AG10803 (cell line): Measurements from ENCODE around the gene HNRNPF.

Source experiments
- DNase-seq: peaks from one replicate; pipeline ENCODE4 v3.0.0; 2010; ENCODE audit warnings: low read depth
- H3K4me3 ChIP-seq: 2 replicates; pipeline ENCODE4 v1.5.1; 2011; ENCODE audit warnings: mild to moderate bottlenecking, low read length, control low read depth
- CTCF ChIP-seq: conservative IDR thresholded peaks from 2 replicates; pipeline ENCODE4 v1.5.1; 2011; ENCODE audit warnings: mild to moderate bottlenecking, low read length, control low read depth, inconsistent platforms

HNRNPF gene

GRCh38 chr10:43353495-43354329, 55.3 kb downstream of the HNRNPF start:
- H3K4me3 ChIP-seq, result no peak overlapping the region
- DNase-seq, result no peak
- TF ChIP-seq CTCF, result no peak

- DNase-seq, result no peak
- TF ChIP-seq CTCF, result no peak
- no peak overlapping the region for H3K4me3 ChIP-seq
Observed at GRCh38 chr10:43352951-43353350, 56.0 kb downstream of the HNRNPF start.

DNA sequence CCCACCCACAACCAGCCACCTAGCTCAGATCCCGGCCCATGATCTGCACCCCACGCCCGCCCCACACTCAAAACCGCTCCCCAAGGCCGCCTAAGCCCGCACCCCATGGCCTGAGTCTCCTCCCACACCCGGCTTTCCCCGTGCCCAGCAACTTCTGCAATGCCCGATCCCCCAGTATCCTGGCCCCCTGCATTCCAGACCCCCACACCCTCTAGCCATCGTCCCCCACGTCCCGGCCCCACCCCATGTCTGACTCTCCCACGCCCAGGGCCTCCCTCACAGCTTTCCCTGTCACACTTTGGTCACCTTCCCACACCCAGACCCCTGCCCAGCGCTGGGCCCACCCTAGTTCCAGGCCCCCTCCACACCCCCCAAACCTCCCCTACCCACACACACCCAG, 57.7 kb downstream of the HNRNPF start:
- no peak for DNase-seq

GRCh38 chr10:43350686-43351085, 58.3 kb downstream of the HNRNPF start:
- no peak for DNase-seq
- no peak for TF ChIP-seq CTCF

More for the DNA sequence above, 57.7 kb downstream of the HNRNPF start:
- H3K4me3 ChIP-seq, result no peak overlapping the region
- no peak for TF ChIP-seq CTCF

DNA sequence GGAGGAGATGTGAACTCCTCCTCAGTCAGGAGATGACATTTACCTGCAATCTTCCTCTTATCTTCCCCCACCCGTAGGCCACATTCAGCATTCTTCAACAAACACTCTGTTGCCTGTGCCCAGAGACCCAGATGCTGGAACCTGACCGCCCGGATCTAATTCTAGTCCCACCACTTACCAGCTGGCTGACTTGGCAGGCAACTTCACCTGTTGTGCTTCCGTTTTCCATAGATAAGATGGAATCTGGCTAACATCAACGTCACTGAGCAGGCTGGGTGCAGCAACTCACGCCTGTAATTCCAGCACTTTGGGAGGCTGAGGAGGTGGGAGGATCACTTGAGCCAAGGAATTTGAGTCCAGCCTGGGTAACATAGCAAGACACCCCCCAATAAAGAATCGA, 58.8 kb downstream of the HNRNPF start:
- TF ChIP-seq CTCF, result no peak
- no peak for DNase-seq
- H3K4me3 ChIP-seq, result no peak overlapping the region

More at GRCh38 chr10:43350686-43351085, 58.3 kb downstream of the HNRNPF start:
- no peak overlapping the region for H3K4me3 ChIP-seq

DNA sequence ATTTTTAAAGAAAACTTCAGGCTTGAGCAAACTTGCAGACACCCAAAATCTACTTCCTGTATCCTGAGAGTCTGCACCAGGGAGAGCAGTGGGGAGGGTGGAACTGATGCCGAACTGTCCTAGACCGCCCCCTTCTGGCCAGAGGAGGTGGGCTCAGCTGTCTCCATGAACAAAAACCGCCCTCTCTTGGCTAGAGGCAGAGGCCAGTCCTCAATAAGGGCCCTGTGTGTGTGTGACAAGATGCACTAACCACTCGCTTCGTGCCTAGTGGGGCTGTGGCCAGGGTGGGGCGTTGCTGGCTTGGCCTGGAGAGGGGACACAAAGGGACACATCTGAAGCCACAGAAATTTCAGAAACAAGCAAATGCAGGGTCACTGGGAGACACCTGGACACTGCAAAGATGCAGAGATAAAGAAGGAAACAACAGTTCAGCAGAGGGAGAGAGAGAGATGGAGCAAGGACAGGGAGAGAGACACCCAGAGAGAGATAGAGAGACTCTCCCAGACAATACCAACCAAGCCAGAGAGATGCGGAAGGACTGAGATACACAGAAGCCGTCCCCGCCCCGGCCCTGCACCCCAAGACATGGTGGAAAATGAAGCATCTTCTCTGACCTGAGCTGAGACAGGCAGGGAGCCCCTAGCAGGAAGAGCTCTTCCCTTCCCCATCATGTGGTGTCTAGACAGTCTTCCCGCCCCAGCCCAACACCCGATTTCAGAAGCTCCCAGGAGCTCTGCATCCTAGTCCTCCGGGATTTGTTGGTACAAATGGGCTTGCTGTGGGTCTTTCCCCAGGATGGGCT, 60.3 kb downstream of the HNRNPF start:
- peak; percentile 93 for TF ChIP-seq CTCF
- peak; percentile 74 for DNase-seq
- H3K4me3 ChIP-seq, result no peak overlapping the region
